Measurements from ENCODE around the gene ERP44. TPM values are rescaled to one million over a fixed set of nuclear protein-coding genes. Genes with fewer than 3 reads are reported as not detected.

The ERP44 gene
- total and polyA plus RNA-seq, 12 donors = 12.9 to 43.7 (median 21.3) TPM

DNA sequence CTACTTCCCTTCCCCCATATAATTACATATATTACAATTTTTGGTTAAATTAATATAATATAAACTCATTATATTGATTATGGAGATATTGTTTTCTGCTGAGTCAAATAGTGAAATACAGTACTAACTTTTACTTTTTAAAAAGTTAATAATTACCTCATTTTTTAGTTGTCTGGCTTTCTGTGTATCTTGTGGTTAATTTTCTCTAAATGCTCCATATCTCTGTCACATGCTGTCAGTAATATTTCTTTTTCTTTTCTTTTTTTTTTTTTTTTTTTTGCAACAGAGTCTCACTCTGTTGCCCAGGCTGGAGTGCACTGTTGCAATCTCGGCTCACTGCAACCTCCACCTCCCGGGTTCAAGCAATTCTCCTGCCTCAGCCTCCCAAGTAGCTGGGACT lies 169.1 kb downstream of the ERP44 start:
- no peak for DNase-seq
- Histone ChIP-seq H3K27ac (no peak overlapping the region), H3K4me3 (no peak overlapping the region), H3K4me1 (replicated peaks in 1 of 2) (no peaks in the 10 kb centered on the region), H3K36me3 (replicated peaks in 1 of 2) (no peaks in the 10 kb centered on the region), H3K27me3 (no peaks in the 10 kb centered on the region), H3K9me3 (replicated peaks in 1 of 3) (peaks cover 0 to 12% (median 11%) of the 10 kb centered on the region in 3 donors)
- TF ChIP-seq POLR2A (IDR thresholded peaks at IDR 0.05) = no peak
- intact Hi-C loops (cut with DNase I) = no loop called here
- 98 to 100% (median 100%) methylated on average over 2 of the region's 2 CpGs for WGBS, 4 donors

Small RNA genes lying within 50 kb of the gene (small RNA-seq; reads per million reads assigned to genes)
- 0 reads per million in 2 donors for gene RN7SL75P

Other genes starting within 250 kb of the ERP44 start
- gene STX17, start 192.3 kb downstream of the ERP44 start, total RNA-seq = 10 to 100 TPM; 15.9 to 47.2 (median 32.7) TPM
- gene STX17, start 192.3 kb downstream of the ERP44 start, polyA plus RNA-seq = 10 to 100 TPM in 1 of 3 donors, 1 to 10 TPM in 2; 5.4 to 20.4 (median 8.5) TPM
- 10 to 100 TPM; 16.5 to 47.7 (median 29.3) TPM for gene INVS, start 243 bp upstream of the ERP44 start, total RNA-seq
- gene INVS, start 243 bp upstream of the ERP44 start, polyA plus RNA-seq = 10 to 100 TPM in 1 of 3 donors, 1 to 10 TPM in 2; 6.4 to 13.5 (median 7.7) TPM